HG02885 (cell line): Measurements from ENCODE around the gene WDR86.

Experiments used
- ATAC-seq: cut with Tn5 transposase; IDR thresholded peaks from one replicate; pipeline ENCODE4 v1.9.1; 2021; ENCODE audit warnings: mild to moderate bottlenecking; ENCODE audit not compliant: unreplicated experiment, poor library complexity

WDR86 gene

GRCh38 chr7:151334628-151335027 lies 75.2 kb downstream of the WDR86 start:
- no peak for ATAC-seq
